Measurements from ENCODE around the gene DCAF8.

The DCAF8 gene

DNA sequence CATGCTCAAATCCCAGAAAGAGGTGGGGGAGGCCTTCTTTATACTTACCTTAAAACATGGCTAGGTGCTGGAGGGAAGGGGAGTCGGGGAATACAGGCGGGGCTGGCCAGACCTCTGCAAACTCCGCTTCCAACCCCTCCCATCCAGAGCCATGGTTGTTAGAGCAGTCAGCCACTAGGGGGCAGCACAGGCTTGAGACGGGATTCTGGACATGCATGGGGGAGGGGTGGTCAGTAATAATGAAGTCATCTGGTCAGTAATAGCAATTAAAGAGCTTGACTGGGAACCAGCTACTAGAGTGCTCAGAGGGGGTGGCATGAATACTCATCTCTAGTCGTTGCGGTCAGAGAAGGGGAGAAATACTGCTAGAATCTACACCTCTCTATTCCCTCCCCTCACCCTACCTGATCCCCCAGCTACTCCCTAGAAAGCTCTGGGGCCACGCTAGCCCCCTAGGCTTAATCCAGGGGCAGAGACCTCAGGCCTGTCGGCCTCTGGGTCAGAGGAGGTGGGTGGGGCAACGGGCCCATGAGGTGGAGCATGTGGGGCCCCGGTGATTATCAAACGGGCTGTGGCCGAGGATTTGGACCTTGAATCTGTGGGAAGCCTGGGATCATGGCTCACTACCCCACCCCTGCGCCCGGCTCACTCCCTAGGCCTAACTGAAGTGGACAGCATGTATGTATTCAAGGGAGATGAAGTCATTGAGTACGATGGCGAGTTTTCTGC is 69.1 kb downstream of the DCAF8 start:
- DNase-seq (ENCODE audit: low read depth): peak; percentile 79
- TF ChIP-seq, protein P1, sequence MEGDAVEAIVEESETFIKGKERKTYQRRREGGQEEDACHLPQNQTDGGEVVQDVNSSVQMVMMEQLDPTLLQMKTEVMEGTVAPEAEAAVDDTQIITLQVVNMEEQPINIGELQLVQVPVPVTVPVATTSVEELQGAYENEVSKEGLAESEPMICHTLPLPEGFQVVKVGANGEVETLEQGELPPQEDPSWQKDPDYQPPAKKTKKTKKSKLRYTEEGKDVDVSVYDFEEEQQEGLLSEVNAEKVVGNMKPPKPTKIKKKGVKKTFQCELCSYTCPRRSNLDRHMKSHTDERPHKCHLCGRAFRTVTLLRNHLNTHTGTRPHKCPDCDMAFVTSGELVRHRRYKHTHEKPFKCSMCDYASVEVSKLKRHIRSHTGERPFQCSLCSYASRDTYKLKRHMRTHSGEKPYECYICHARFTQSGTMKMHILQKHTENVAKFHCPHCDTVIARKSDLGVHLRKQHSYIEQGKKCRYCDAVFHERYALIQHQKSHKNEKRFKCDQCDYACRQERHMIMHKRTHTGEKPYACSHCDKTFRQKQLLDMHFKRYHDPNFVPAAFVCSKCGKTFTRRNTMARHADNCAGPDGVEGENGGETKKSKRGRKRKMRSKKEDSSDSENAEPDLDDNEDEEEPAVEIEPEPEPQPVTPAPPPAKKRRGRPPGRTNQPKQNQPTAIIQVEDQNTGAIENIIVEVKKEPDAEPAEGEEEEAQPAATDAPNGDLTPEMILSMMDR (IDR thresholded peaks at IDR 0.05; ENCODE audit: low read depth, low read length, missing control alignments): peak; percentile 90
- H3K4me3 ChIP-seq (ENCODE audit: low read depth, low read length): no peak overlapping the region
- in situ Hi-C loops (cut with HindIII; ENCODE audit: low sequenced_read_pairs): loop anchor here (10.0 kb wide), 1 partner anchor 132 kb away; no protein-coding TSS in a partner anchor

DNA sequence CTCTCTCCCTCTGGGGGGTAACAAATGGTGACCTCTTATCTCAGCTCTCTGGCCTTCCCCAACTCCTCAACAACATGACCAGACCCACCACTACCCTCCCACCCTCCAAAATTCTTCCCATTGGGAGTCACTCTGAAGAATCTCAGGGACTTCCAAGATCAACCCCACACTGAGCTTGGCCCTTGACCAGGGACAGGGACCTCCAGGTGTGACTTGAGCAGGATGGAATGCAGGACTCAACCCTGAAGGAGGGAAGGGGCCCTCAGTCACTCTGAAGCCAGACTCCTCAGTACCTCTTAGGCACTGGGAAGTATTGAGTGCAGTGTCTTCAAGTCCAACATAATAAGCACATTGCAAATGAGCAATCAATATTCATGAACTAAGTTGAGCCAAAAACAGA is 70.1 kb downstream of the DCAF8 start:
- no peak overlapping the region for H3K4me3 ChIP-seq (ENCODE audit: low read depth, low read length)
- in situ Hi-C loops (cut with HindIII; ENCODE audit: low sequenced_read_pairs): loop anchor here (10.0 kb wide), 1 partner anchor 133 kb away; no protein-coding TSS in a partner anchor
- TF ChIP-seq, protein P1 (IDR thresholded peaks at IDR 0.05; ENCODE audit: low read depth, low read length, missing control alignments): no peak
- DNase-seq (ENCODE audit: low read depth): no peak

DNA sequence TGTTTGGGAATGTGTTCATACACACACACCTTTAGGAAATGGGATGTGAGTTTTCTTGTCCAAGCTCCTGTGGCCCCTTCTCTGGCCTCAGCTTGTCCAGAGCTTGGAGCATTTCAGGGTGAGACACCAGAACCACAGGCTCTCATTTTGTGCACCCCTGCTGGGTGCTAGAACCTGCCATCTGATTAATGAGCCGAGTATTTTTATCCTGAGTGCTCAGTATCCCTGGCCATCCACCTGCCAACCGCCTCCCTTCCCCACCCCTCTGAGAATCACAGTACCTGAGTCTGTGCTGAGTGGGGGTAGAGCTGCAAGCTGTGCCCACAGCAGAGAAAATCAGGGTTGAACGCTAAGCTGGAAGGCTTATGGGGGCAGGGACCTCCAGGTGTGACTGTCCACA is 70.6 kb downstream of the DCAF8 start:
- TF ChIP-seq, protein P1 (IDR thresholded peaks at IDR 0.05; ENCODE audit: low read depth, low read length, missing control alignments): no peak
- DNase-seq (ENCODE audit: low read depth): no peak
- in situ Hi-C loops (cut with HindIII; ENCODE audit: low sequenced_read_pairs): loop anchor here (10.0 kb wide), 1 partner anchor 133 kb away; no protein-coding TSS in a partner anchor
- H3K4me3 ChIP-seq (ENCODE audit: low read depth, low read length): no peak overlapping the region

DNA sequence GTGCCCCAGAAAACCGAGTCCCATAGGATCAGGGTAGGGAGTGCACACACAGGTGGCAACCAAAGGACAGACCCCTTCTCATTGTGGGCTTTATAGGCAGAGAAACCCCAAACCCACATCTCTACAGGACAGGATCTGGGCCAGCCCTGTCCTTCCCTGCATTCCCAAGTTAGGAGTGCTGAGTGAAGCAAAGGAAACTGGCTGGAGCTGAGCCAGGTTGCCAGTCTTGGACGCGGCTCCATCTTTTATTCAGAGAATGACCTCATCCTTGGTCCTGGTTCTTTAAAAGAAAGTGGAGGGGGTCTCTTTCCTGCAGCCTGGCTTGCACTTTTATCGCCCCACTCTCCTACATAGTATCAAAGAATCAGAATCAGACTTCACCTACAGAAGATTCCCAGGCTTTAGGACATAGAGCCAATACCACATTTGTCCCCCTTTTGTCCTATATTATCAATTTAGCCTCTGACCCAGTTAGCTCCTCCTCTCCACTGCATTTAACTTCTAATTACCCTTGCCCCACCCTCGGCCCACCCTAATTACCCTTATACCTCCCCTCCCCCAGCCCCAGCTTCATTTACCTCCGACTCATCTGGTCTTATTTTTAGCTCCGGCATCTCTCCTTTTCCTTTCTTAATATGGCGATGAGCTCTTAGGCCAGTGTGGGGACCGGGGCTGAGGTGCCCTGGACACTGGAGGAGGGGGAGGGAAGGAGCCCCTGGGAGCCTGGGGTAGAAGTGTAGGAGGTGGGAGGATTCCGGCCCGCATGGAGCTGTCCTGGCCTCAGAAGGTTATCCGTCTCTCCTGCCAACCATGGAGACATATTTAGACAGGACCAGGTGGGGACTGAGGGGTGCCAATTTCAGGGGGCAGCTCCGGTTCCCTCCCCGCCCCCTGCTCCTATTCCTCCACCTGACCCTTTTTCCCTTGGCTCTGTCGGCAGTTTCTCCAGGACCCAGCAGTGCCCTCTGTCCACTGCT is 72.4 kb downstream of the DCAF8 start, which contains the start of gene CASQ1:
CASQ1 (plus strand) TSS at position 927 of the 977 bp plus-strand sequence. CDS start 177 bp downstream, outside the sequence.
- H3K4me3 ChIP-seq (ENCODE audit: low read depth, low read length): no peak within 1 kb of the TSS
- TF ChIP-seq, protein P1 (IDR thresholded peaks at IDR 0.05; ENCODE audit: low read depth, low read length, missing control alignments): no peak
- no peak for DNase-seq (ENCODE audit: low read depth)
- in situ Hi-C loops (cut with HindIII; ENCODE audit: low sequenced_read_pairs): loop anchor here (10.0 kb wide), 1 partner anchor 135 kb away; no protein-coding TSS in a partner anchor

DNA sequence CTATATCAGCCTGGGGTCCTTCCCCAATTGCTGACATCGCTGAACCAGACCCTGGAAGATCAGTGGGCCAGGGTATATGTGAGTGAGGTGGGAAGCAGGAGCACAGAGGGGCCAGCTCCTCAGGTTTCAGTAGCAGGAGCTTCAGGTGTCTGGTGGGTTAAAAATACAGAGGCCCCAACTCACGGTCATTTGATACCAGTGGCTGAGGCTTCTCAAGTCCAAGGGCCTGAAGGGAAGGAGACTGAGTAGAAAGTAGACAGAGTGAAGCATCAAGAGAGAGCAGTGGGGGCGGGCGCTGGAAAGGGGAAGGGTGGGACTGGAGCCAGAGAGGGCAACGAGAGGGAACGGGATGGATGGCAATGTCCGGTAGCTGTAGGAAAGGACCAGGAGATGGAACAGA is 74.0 kb downstream of the DCAF8 start:
- no peak overlapping the region for H3K4me3 ChIP-seq (ENCODE audit: low read depth, low read length)
- in situ Hi-C loops (cut with HindIII; ENCODE audit: low sequenced_read_pairs): no loop called here
- no peak for DNase-seq (ENCODE audit: low read depth)
- TF ChIP-seq, protein P1 (IDR thresholded peaks at IDR 0.05; ENCODE audit: low read depth, low read length, missing control alignments): no peak

DNA sequence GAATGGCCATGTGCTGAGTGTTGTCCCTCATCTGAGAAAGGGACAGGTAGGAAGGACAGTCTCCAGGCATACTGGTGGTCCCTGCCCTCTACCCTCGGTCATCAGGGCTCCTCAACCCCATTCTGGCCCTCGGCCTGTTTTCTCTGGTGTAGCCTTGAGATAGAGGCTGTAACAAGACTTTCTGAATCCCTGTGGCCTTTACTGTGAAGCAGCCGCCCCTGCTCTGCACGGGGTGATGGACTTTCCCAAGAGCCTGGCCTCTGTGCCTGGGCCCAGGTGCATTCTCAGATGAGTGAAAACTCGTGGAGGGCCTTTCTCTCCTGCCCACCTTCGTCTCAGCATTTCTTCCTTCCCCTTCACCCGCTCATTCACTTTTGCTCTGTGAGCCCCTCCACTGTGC is 74.9 kb downstream of the DCAF8 start:
- DNase-seq (ENCODE audit: low read depth): no peak
- TF ChIP-seq, protein P1 (IDR thresholded peaks at IDR 0.05; ENCODE audit: low read depth, low read length, missing control alignments): no peak
- in situ Hi-C loops (cut with HindIII; ENCODE audit: low sequenced_read_pairs): no loop called here
- H3K4me3 ChIP-seq (ENCODE audit: low read depth, low read length): no peak overlapping the region
